Mesenteric fat pad (tissue), 1 donor: ENCODE results near the gene ZNF502. TPM values are rescaled to one million over a fixed set of nuclear protein-coding genes. Genes with fewer than 3 reads are reported as not detected.

ENCODE experiments used
- DNase-seq: peaks from one replicate; pipeline ENCODE4 v3.0.0-alpha.2; 2020; ENCODE audit warnings: low spot score
- total RNA-seq: library from RNA; stranded (reverse); fragmentation: NEBNext Ultra II Directional; extraction: Animal tissue kit (Norgen Biotek cat#: 25700); gene quantifications from one replicate; pipeline ENCODE4 v1.2.1, GENCODE V29; 2021
- donor health status: DM: yes; HTN: yes; CAD: no.

The ZNF502 gene
- total RNA-seq, 1 donor from 2014 or later: 4.3 TPM

DNA sequence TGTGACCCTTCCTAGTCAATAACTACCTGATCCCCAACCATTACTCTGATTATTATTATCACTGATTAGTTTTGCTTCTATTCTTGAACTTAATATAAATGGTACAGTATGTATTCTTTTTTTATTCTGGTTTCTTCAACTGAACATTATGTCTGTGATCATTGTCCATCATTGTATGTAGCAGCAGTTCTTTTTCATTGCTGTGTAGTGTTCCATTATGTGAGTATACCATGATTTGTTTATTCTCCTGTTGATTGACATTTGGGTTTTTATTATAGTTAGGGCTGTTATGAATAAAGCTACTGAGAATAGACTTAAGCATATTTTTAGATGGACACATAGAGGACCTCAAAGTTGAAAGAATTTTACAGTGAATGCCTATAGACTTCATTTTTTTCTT is 51.8 kb downstream of the ZNF502 start:
- no peak for DNase-seq

DNA sequence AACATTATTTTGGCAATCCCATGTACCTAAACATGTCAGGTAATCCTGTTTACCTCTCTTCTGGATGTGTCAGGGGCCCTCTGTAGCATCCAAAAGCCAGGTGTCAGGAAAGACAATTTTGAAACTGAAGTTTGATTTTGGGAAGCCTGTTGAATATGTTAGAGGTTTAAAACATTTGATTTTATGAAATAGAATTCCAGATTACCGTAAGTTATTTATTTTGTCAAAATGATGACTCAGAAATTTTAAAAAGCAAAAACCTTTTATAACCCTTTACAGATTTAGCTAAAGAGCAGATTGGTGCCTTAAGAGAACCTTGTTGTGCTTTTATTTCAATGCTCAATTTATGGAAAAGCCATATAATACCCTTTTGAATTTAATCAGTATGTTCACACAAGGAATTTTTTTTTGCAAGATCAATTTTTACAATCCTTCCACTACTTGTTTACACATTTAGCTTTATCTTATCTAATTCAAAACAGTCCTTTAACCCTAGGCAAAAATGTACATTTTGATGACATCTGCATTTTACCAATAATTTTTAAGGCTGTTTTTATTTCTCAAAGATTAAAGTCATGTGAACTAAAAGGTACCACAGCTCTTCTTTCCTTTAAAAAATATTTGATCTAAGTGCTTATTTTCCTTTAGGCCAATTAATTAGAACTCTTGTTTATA is 59.1 kb downstream of the ZNF502 start:
- DNase-seq: no peak

GRCh38 chr3:44772099-44772442 is 59.6 kb downstream of the ZNF502 start:
- no peak for DNase-seq

Other genes with a start within 250 kb of the ZNF502 start
- 13.4 TPM for gene ZNF445, start 235.0 kb upstream of the ZNF502 start, total RNA-seq
- 2.7 TPM for gene ZKSCAN7, start 157.5 kb upstream of the ZNF502 start, total RNA-seq
- gene ZNF660, start 127.7 kb upstream of the ZNF502 start, total RNA-seq: 4.8 TPM
- 10.8 TPM for gene ZNF197, start 87.6 kb upstream of the ZNF502 start, total RNA-seq
- 11.7 TPM for gene ZNF35, start 63.9 kb upstream of the ZNF502 start, total RNA-seq
- 3.1 TPM for gene ZNF501, start 17.0 kb downstream of the ZNF502 start, total RNA-seq
- 17.9 TPM for gene KIAA1143, start 49.0 kb downstream of the ZNF502 start, total RNA-seq
- gene KIF15, start 49.1 kb downstream of the ZNF502 start, total RNA-seq: 0.42 TPM
- 8.1 TPM for gene TMEM42, start 149.3 kb downstream of the ZNF502 start, total RNA-seq
- not detected for gene TGM4, start 161.9 kb downstream of the ZNF502 start, total RNA-seq